ENCODE results near the gene CACTIN.

The CACTIN gene

DNA sequence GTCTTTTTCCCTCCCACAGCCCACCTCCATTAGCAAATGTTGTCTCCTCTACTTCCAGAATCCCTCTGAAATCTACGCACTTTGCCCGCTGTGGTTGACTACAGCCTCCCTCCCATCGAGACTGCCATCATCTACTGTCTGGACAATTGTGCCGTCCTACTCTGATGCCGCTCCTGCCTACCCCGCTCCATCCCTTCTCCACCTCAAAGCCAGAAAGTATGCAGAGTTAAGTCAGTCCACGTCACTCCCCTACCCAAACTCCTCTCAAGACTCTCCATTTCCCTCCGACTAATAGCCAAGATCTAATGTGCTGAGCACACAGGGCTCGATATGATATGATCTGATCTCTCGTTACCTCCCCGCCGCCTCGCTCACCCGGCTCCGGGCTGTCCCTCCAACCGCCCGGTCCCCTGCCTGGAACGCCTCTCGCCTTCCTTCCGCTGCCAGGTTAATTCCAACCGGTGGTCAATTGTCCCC is 556 bp downstream of the CACTIN start:
- TF ChIP-seq, protein P1, sequence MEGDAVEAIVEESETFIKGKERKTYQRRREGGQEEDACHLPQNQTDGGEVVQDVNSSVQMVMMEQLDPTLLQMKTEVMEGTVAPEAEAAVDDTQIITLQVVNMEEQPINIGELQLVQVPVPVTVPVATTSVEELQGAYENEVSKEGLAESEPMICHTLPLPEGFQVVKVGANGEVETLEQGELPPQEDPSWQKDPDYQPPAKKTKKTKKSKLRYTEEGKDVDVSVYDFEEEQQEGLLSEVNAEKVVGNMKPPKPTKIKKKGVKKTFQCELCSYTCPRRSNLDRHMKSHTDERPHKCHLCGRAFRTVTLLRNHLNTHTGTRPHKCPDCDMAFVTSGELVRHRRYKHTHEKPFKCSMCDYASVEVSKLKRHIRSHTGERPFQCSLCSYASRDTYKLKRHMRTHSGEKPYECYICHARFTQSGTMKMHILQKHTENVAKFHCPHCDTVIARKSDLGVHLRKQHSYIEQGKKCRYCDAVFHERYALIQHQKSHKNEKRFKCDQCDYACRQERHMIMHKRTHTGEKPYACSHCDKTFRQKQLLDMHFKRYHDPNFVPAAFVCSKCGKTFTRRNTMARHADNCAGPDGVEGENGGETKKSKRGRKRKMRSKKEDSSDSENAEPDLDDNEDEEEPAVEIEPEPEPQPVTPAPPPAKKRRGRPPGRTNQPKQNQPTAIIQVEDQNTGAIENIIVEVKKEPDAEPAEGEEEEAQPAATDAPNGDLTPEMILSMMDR (IDR thresholded peaks at IDR 0.05; ENCODE audit: low read depth, low read length), result no peak

DNA sequence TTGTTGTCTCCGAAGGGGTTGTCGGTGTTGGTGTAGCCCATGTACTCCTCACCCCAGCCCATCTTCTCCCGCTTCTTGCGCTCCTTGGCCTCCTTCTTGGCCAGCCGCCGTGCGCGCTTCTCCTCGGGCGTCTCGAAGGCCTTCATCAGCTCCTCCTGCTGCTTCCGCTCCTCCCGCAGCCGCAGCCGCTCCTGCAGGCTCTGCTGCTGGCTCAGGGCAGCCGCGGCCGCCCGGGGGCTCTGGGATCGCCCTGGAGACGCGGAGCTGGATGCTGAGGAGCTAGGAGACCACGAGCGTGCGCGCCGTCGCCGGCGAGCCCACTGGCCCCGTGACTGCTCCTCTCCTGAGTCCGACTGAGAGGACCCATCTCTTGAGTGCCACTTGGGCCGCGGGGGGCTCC is 2.9 kb downstream of the CACTIN start:
- TF ChIP-seq, protein P1 (IDR thresholded peaks at IDR 0.05; ENCODE audit: low read depth, low read length), result no peak
- no peak for DNase-seq (ENCODE audit: extremely low read depth, low read depth)

More for the DNA sequence above, 556 bp downstream of the CACTIN start:
- DNase-seq (ENCODE audit: extremely low read depth, low read depth), result no peak

DNA sequence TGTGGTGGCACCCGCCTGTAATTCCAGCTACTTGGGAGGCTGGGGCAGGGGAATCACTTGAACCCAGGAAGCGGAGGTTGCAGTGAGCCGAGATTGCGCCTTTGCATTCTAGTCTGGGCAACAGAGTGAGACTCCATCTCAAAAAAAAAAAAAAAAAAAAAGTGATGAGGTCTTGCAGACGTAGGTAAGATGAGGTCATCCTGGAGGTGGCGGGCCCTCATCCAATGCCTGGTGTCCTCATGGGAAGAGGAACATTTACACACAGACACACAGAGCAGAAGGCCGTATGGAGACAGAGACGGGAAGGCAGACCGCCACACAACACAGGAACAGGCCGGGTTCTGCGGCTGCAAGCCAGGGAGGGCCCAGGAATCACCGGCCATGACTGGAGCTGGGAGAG is 4.4 kb downstream of the CACTIN start:
- DNase-seq (ENCODE audit: extremely low read depth, low read depth), result no peak
- TF ChIP-seq, protein P1 (IDR thresholded peaks at IDR 0.05; ENCODE audit: low read depth, low read length), result no peak

DNA sequence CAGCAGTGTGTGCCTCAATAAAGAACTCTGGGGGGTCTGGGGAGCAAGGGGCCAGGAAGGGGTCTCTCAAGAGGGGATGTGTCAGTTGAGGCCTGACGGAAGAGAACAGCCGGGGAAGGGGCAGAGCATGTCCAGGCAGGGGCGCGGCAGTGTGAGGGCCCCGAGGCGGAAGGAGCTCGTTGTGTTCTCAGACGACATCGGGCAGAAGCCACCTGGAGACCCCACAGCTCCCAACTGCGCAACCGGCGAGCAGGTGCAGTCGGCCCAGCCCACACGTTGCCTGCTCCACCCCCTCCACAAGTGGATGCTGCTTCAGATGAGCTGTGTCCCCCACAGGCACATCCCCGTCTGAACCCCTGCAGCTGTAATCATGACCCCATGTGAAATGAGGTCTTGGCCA is 4.9 kb downstream of the CACTIN start:
- TF ChIP-seq, protein P1 (IDR thresholded peaks at IDR 0.05; ENCODE audit: low read depth, low read length), result no peak
- no peak for DNase-seq (ENCODE audit: extremely low read depth, low read depth)

DNA sequence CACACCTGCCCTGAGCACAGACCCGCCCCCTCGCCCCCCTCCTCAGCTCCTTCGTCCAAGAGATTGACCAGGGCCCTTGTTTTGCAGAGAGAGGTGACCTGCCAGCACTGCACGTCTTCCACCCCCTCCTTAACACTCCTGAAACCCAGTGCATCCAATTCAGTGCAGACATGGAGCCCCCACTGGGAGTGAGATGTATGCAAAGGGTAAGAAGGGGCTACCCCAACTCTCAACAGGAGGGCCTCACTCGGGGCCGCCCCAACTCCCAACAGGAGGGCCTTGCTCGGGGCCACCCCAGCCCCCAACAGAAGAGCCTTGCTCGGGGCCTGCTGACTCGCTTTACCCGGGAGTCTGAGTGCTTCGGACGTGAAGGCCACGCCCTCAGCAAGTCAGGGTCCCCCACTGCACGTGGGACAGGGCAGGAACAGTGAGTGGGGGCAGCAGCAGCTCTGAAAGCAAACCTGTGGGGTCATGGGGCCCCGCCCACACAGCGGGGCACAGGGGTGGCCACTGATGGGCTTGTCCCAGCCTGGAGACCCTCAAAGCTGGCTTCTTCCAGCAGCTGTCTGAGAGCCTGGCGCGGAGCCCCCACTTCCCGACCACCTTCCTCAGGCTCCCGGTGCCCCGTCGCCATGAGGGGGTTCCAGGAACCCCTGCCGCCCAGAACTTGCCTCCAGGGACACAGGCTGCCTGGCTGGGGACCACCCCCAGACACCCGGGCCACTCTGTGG is 5.6 kb downstream of the CACTIN start:
- TF ChIP-seq, protein P1 (IDR thresholded peaks at IDR 0.05; ENCODE audit: low read depth, low read length), result no peak
- no peak for DNase-seq (ENCODE audit: extremely low read depth, low read depth)

DNA sequence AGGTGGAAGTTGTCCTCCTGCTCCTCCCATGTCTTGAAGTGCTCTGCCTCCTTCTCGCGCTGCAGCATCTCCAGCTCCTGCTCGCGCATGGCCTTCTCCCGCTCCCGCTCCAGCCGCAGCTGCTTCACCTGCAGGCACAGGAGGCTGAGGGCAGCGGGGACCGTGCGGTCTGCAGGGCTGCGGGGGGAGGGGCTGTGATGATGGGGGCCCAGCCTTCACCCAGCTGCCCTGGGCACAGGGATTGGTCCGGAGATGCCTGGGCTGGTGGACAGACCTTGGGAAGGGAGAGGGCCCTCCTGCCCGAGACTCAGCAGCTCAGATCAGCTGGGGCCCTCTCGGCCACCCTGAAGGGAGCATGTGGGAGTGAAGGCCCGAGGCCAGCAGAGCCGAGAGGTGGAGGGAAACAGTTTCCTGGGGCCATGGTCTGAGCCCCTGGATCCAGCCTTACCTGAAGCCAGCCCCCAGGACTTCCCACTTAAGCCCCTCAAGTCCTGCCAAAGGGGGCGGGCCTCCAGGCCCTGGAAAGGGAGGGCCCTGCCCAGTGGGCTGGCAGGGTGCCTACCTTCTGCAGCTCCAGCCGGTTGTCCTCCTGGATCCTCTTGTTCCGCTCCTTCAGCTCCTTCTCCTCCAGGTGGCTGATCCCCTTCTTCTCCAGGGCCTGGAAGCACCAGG is 6.3 kb downstream of the CACTIN start:
- TF ChIP-seq, protein P1 (IDR thresholded peaks at IDR 0.05; ENCODE audit: low read depth, low read length), result no peak
- no peak for DNase-seq (ENCODE audit: extremely low read depth, low read depth)

DNA sequence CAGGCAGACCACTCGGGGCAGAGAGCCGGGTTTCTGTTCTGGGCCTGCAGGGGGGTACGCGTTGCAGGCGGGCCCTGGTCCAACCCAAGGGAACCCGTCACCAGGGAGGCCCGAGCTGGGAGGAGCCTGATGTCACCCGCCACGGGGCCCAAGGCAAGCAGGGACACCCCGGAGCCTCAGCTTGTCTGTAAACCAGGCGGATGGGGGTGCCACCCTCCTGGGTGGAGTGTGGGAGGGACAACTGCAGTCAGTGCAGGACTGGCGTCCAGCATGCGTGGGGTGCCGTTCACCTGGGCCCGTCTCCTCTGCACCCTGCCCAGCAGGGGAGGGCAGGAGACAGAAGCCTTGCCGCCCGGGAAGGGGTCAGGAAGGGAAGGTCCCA is 7.0 kb downstream of the CACTIN start:
- TF ChIP-seq, protein P1 (IDR thresholded peaks at IDR 0.05; ENCODE audit: low read depth, low read length), result no peak
- DNase-seq (ENCODE audit: extremely low read depth, low read depth), result no peak
